HG03571 (cell line): ENCODE measurements around the gene LYZL6.

Source experiments
- ATAC-seq: cut with Tn5 transposase; IDR thresholded peaks from one replicate; pipeline ENCODE4 v1.9.1; 2021; ENCODE audit not compliant: unreplicated experiment

LYZL6 gene

DNA sequence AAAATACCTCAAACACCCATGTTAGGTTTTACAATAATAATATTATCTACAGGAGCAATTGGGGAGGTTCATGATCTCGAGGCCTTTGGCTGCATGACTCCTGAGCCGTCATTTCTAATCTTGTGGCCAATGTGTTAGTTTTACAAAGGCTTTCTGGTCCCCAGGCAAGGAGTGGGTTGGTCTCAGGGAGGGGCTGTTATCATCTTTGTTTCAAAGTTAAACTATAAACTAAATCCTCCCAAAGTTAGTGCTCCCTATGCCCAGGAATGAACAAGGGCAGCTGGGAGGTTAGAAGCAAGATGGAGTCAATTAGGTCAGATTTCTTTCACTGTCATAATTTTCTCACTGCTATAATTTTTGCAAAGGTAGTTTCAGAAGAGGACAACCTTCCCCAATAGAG lies 54.3 kb downstream of the LYZL6 start:
- ATAC-seq = no peak
